HPDE6-E6E7 (cell line): ENCODE measurements around the gene ARHGEF1.

Source experiments
- DNase-seq: peaks from one replicate; pipeline ENCODE4 v3.0.0; 2011; ENCODE audit warnings: missing footprints; ENCODE audit errors: extremely low spot score

ARHGEF1 gene

DNA sequence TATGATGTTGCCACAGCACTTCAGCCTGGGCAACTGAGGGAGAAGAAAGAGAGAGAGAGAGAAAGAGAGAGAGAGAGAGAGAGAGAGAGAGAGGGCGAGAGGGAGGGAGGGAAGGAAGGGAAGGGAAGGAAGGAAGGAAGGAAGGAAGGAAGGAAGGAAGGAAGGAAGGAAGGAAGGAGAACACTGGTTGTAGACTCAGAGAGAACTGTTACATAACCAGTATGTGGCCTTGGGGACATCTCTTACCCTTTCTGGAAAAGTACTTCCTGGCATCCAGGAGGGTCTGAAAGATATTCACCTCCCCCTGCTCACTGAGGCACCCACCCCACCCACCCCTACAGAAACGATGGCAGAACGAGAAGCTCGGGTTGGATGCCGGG, 2.7 kb upstream of the ARHGEF1 start:
- no peak for DNase-seq

DNA sequence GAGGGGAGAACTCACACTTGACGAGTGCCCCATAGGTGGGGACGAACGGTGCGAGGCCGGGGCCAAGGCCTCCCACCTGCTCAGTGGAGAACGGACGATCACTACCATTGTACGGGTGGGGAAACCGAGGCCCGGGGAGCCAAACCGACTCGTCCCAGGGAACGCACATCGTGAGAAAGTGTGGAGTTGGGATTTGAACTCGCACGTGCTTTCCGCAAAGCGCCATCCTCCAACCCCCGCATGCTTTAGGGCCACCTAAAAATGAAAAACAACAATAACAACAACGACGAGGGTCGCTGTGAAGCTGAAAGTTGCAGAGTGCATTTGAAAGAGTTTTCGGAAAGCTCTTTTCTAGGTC, 458 bp downstream of the ARHGEF1 start:
- DNase-seq = no peak

DNA sequence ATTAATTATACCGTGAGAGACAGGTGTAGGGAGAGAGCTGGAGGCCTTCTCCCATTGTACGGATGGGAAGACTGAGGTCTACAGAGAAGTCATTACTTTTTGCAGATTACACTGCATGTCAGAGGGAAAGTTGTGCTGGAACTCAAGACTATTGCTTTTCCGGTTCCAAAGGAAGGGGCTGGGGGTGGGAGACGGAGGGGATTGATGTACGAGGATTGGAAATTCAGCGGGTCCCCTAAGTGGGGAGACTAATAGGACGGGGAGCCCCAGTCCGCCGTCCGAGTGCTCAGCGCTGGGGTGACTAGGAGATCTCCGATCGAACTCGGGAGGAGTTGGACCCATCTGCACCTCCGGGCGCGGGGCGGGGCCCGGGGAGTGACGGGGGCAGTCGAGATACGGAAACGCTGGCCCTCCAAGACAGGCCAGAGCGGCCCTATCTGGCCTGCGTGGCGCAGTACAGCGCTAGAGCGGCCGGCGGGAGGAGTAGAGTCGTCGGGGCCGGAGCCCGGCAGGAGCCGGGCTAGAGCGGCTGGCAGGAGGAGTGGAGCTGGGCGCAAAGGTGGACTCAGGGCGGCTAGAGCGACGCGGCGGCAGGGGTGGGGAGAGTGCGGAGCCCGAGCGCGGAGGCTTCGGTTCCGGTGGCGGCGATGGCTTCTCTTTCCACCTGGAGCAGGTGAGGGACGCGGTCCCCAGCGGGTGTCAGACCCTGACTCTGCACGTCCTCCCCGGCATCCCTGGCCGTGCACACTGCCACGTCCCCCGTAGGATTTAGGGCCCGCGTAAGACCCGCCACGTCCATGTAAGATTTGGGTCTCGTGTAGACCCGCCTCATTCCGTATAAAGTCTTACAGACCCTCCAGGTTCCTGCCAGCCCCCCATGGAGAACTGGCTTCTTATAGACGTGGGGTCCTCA, 1.1 kb downstream of the ARHGEF1 start:
- peak; percentile 96 for DNase-seq

DNA sequence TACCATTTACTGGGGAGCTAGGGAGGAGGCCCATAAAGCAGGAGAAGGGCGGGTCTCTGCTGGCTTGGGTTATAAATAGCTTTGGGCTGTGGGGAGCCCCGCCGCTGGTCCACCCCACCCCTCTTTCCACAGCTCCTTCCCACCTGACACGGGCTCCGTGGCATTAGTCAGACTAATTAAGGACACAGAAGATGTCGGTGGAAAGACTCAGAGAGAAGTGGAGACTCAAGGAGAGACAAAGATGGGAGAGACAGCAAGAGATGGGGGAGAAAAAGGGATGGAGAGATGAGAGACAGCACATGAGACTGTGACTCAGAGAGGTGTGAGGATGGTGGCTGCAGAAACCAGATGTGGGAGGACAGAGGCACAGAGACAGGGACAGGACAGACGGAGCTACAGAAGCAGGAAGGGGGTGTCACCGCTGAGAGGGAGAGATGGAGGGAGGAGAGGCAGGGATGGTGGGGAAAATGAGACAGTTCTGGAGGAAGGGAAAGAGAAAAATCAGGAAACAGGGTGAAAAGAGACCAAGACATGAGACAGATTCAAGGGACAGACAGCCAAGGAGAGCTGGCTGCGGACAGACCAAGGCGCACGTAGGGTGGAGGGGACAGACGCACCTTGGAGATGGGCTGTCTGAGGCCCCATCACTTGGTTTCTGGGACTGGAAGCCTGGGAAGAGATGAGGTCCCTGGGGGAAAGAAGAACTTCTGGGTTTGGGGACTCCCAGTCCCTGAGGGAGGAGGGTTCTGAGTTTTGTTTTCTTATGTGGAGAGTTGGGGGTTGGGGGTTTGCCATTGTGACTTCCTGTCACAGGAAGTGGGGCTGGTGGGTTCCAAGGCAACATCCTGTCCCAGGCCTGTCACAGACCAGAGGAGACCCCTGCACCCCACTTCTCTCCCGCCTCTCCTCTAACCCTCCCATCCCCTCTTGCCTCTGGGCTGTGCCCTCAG, 4.1 kb downstream of the ARHGEF1 start:
- no peak for DNase-seq

DNA sequence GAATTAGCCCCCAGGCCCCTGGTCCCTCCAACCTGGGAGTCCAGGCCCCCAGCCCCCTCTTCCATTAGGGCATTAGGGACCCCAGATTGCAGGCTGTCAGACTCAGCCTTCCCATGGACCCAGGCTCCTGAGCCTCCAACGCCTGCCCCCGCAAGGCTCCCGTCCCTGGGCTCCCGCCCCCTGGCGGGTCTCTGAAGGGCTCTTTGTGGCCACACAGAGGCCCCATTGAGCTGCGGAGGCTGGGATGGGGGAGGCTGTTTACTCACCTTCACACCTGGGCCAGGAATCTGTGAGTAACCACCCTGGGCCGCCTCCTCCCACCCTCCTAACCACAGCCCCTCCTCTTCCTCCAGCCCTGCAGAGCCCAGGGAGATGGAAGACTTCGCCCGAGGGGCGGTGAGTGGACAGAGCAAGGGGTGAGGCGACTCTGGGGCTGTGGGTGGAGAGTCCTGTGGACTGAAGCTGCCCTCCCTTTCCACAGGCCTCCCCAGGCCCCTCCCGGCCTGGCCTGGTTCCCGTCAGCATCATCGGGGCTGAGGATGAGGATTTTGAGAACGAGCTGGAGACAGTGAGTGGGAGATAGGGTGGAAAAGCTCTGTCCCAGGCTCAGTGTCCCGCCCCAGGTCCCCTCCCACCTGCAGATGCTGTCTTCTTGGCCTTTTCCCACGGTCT, 4.9 kb downstream of the ARHGEF1 start:
- DNase-seq = peak; percentile 95

DNA sequence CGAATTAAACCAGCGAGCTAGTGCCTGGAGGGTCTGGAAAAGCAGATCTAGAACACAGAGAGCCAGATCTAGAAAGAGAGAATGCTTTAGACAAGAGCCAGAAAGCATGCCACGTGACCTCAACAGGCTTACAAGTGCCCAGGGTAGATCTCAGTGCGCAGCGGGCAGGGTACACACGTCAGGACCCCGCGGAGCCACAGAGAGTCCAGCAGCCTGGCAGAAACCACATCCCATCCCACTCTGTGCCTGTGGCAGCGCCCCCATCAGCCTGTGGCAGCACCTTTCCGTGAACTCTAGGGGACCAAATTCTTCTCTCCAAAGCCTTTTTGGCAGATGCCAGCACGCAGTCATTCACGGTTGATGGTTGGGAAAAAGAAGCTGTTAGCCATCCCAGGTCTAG, 5.9 kb downstream of the ARHGEF1 start:
- no peak for DNase-seq

DNA sequence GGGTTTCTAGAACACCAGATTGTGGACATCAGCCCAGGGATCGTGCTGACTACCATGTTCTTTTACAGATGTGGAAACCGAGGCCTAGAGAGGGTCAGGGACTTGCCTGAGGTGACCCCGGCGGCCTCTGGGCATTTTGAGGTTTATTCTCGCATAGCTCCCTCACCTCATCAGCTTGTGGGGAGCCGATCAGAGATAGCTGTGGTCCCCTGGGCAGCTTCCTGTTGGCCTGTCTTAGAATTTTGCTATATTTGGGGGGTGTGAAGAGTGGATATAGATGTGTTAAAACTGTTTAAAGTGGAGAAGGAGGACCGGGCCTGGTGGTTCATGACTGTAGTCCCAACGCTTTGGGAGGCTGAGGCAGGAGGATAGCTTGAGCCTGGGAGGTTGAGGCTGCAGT, 6.9 kb downstream of the ARHGEF1 start:
- DNase-seq = no peak

DNA sequence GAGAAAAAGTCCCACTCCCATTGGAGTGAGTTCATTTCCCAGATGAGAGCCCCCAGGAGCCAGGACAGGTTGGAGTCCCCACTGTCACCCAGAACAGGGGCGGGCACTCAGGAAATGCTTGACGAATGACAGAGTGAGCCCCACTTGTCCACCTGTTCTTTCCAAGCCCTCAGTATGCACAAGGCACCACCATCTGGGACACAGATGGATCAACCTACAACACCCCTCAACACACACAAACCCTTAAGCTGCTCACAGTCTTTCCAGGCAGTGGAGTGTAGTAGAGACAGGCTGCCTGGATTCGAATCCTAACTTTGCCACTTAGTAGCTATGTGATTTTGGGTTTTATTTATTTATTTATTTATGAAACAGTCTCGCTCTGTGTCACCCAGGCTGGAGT, 8.0 kb downstream of the ARHGEF1 start:
- no peak for DNase-seq

DNA sequence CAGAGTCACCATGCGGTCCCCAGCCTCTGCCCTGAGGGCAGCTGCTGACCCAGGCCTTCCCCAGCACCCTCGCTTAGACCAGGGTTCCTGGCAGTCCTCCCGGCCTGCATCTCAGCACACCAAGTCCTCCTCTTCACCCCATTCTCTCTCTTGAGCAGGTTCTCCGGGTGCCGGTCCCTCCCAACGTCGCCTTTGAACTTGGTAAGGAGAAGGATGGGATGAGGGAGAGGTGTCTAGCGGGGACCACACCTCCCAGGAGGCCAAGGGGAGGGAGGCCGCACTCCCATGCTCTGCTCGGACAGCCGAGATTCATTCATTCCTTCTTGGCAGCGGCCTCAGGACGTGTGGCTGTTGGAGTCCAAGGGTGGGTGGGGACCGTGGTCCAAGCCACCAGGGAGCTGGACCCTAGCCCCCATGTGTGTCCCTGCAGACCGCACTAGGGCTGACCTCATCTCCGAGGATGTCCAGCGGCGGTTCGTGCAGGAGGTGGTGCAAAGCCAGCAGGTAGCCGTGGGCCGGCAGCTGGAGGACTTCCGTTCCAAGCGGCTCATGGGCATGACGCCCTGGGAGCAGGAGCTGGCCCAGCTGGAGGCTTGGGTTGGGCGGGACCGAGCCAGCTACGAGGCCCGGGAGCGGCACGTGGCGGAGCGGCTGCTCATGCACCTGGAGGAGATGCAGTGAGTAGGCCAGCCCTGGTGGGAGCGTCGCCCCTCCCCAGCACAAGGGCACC, 9.4 kb downstream of the ARHGEF1 start:
- no peak for DNase-seq

DNA sequence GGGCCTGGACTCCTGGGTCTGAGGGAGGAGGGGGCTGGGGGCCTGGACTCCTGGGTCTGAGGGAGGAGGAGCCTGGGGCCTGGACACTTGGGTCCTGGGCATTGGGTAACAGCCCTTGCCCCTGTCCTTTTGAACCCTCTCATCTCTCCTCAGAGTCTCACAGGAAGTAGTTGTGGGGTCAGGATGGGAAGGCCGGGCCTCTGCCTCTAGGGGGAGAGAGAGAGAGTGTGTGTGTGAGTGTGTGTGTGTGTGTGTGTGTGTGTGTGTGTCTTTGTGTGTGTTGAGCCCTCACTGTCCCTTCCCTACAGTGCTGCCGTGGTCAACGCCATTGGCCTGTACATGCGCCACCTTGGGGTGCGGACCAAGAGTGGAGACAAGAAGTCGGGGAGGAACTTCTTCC, 10.9 kb downstream of the ARHGEF1 start:
- DNase-seq = no peak

DNA sequence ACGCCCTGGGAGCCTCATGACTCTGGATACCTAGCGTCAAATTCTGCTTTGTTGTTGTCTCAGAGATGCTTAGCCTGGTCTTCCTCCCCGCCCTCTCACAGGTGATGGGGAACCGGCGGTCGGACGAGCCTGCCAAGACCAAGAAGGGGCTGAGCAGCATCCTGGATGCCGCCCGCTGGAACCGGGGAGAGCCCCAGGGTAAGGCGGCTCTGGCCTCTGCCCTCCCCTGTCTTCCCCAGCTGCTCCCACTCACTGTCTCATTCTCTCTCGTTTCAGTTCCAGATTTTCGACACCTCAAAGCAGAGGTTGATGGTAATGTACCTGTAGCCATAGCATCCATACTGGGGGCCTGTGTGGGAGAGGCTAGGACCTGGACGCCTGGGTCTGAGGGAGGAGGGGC, 11.4 kb downstream of the ARHGEF1 start:
- no peak for DNase-seq

DNA sequence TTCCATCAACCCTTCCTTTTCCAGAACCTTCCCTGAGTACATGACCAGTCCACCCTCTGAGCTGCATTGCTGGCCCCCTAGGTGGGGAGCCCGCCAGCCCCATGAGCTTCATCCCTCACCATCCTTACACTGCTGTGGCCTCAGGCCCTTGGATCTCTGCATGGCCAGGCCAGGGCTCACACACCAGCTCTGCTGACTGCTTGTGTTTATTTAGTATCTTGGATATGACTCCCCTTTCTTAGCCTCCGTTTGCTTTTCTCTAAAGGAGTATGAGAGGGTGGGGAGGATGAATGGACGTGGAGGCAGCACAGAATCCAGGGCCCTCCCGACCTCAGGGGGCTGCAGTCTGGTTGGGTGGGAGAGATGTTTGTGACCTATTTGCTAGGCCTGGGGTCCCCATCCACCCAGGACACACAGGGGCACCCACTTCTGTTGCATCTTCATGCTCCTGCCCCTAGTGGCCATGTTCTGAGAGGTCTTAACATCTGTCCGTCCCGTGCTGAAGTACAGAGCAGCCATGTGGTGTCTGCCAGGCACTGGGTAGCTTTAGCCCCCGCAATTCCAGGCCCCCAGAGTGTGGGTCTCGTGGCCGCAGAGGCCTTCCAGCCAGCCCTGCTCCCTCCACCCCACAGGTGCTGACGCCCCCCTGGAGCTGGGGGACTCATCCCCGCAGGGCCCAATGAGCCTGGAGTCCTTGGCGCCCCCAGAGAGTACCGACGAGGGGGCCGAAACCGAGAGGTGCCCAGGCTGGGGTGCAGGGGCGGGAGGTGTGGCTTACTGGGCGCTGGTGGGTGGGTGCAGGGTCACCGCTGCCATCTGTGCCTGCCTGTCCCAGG, 13.0 kb downstream of the ARHGEF1 start:
- no peak for DNase-seq

DNA sequence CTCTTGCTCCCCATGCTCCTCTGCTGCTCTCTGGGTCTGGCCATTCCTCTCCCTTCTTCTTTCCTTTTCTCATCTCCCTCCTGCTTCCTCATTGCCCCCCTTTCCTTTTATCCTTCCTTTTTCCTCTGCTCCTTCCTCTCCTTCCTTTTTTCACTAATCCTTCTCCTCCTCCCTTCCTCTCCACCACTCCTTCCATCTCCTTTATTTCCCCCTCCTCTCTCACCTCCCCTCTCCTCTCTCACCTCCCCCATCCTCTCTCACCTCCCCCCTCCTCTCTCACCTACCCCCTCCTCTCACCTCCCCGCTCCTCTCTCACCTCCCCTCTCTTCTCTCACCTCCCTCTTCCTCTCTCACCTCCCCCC, 13.6 kb downstream of the ARHGEF1 start:
- no peak for DNase-seq

DNA sequence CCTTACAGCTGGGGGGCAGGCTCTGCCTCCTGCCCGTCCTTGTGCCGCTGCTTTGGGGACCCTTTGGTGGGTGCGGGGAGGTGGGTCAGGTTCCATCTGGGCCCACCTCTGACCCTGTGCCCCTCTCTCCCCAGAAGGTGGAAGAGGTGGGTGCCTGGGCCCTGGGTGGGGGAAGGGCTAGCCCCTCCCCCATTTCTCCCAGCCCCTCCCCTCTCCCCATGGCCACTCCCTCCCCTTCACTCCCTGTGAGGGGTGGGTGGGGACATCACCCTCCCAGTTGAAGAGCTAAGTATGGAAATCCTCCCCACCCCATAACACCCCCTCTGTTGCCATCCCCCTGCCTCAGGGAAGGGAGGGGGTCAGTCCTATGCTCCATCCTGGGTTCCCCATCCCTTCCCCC, 14.2 kb downstream of the ARHGEF1 start:
- no peak for DNase-seq

DNA sequence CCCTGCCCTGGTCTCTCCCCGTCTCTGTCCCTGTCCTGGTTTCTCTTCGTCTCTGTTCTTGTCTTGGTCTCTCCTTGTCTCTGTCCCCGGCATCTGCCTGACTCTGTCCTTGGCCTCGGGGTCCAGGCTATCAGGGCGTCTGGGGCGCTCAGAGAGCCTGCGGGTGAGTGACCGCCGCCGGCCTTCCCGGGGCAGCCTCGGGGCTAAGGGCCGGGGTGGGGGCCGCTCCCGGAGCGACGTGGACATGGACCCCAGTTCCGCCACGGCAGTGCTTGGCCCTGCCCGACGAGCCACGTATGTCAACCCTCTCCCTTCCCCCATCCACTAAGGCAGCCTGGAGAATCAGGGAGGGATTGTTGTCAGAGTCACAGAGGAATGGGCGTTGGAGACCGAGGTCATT, 14.8 kb downstream of the ARHGEF1 start:
- no peak for DNase-seq

DNA sequence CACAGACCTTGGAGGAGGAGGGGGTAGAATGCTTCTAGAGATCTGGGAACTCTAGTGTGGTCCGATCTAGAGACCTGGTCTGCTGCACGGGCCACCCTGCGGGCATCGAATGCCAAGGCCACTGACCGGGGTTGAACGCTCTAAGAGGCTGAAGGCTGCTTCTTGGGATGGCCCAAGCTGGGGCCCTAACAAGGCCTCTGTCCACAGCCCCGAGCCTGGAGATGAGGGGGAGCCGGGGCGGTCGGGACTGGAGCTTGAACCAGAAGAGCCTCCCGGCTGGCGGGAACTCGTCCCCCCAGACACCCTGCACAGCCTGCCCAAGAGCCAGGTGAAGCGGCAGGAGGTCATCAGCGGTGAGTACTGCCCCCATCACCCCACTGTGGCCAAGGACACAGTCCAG, 15.3 kb downstream of the ARHGEF1 start:
- DNase-seq = no peak

DNA sequence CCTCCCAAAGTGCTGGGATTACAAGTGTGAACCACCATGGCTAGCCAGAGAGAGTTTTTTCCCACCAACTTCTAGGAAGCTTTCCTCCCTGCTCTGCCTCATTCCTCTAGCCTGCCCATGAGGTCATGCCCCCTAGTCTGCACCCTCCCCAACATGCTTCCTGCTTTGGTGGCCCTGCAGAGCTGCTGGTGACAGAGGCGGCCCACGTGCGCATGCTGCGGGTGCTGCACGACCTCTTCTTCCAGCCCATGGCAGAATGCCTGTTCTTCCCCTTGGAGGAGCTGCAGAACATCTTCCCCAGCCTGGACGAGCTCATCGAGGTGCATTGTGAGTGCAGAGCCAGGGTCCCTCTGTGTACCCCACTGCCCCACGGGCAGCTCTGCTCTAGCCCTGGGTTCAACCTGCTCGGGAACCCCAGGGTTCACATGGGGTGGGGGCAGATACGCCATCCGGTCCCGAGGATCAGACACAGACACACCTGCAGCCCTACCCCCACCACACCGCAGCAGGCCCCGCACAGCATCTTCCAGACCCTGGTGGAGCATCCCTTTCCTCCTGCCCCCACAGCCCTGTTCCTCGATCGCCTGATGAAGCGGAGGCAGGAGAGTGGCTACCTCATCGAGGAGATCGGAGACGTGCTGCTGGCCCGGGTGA, 18.9 kb downstream of the ARHGEF1 start:
- no peak for DNase-seq

DNA sequence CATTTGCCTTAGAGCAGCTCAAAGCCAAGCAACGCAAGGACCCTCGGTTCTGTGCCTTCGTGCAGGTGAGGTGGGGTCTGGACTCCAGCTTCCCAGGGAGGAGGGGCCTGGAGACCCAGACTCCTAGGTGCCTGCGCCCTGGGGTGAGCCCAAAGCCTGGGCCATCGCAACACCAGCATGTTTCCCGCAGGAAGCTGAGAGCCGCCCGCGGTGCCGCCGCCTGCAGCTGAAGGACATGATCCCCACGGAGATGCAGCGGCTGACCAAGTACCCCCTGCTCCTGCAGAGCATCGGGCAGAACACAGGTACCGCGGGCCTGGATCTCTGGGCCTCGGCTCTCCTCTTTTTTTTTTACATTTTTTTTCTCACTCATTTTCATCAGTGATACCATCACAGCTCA, 19.6 kb downstream of the ARHGEF1 start:
- no peak for DNase-seq

DNA sequence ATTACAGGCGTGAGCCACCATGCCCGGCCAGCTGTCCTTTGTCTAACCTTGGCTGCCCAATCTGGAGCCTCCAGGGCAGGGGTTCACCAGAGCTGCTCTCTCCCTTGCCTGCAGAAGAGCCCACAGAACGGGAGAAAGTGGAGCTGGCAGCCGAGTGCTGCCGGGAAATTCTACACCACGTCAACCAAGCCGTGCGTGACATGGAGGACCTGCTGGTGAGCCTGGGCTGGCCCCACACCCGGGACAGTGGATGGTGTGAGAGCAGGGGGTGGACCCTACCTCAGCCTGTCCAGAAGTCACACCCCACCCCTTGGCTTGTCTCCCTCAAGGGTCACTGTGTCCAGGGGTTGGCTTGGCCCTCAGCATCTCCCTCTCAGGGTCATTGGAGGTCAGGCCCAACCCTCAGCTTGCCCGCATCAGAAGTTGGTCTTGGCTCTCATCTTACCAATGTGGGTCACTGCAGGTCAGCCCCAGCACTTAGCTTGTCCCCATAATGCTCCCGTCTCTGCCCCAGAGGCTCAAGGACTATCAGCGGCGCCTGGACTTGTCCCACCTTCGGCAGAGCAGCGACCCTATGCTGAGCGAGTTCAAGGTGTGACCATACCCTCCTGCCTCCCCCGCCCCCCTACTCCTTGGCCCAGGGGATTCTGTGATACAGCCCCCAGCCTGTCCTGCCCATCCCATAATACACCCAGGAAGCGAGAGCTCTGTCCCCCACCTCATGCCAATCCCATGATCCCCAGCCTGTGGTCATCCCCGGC, 20.4 kb downstream of the ARHGEF1 start:
- DNase-seq = no peak
